Mammary epithelial cell (primary cell): Measurements from ENCODE around the gene WDR81.

Source experiments
- CTCF ChIP-seq, 2 donors: IDR thresholded peaks in 1 of 2; conservative IDR thresholded peaks in 1 of 2; 2 replicates each; pipeline ENCODE4 v1.5.1; 2011 to 2012; ENCODE audit warnings: inconsistent platforms in 2 of 2, low read length in 2 of 2, mild to moderate bottlenecking in 2 of 2, control low read depth in 1 of 2, low read depth in 1 of 2; ENCODE audit not compliant: insufficient read depth in 1 of 2; ENCODE audit errors: extremely low read depth in 1 of 2
- EZH2 ChIP-seq: IDR thresholded peaks from 2 replicates; pipeline ENCODE4 v1.6.1; 2012; ENCODE audit warnings: low read length, inconsistent platforms, borderline replicate concordance

- TF ChIP-seq CTCF (conservative IDR thresholded peaks at IDR 0.05 in 1 of 2, IDR thresholded peaks at IDR 0.05 in 1 of 2; ENCODE audit: extremely low read depth in 1 of 2, insufficient read depth in 1 of 2, low read depth in 1 of 2, low read length in 2 of 2) (no peak), EZH2 (no peak)
Observed at GRCh38 chr17:1737531-1738291, 13.2 kb downstream of the WDR81 start.
